ENCODE measurements around the gene SLC24A1. TPM values are rescaled to one million over a fixed set of nuclear protein-coding genes. Genes with fewer than 3 reads are reported as not detected.

The SLC24A1 gene
- total RNA-seq, 4 donors from 2014 or later: 3.6 to 5.0 (median 4.3) TPM

- Histone ChIP-seq H3K27me3 (no peaks in the 10 kb centered on the region), H3K4me1 (no peaks in the 10 kb centered on the region), H3K9me3 (no peaks in the 10 kb centered on the region), H3K4me3 (no peak overlapping the region), H3K36me3 (no peaks in the 10 kb centered on the region), H3K27ac (replicated peaks in 1 of 4) (no peak overlapping the region)
- TF ChIP-seq CTCF (IDR thresholded peaks at IDR 0.05) (no peak), EP300 (IDR thresholded peaks at IDR 0.05) (no peak), POLR2A (IDR thresholded peaks at IDR 0.05; ENCODE audit: low read depth) (no peak), POLR2AphosphoS5 (IDR thresholded peaks at IDR 0.05) (no peak)
- no peak for DNase-seq (ENCODE audit: extremely low spot score)
- 71% methylated on average over 4 of the region's 5 CpGs for WGBS
- intact Hi-C loops (cut with DNase I): no loop called here
Measured at GRCh38 chr15:65618560-65619109, 3.1 kb upstream of the SLC24A1 start.

GRCh38 chr15:65619626-65620290 is 2.0 kb upstream of the SLC24A1 start:
- H3K4me3 ChIP-seq: no peak overlapping the region
- no peaks in the 10 kb centered on the region for H3K27me3 ChIP-seq
- no peaks in the 10 kb centered on the region for H3K9me3 ChIP-seq
- DNase-seq (ENCODE audit: extremely low spot score): no peak
- intact Hi-C loops (cut with DNase I): no loop called here
- no peak overlapping the region for H3K27ac ChIP-seq (replicated peaks in 1 of 4)
- peaks cover 0 to 10% (median 8%) of the 10 kb centered on the region in 4 donors for H3K36me3 ChIP-seq
- no peaks in the 10 kb centered on the region for H3K4me1 ChIP-seq
- TF ChIP-seq CTCF (IDR thresholded peaks at IDR 0.05): no peak
- TF ChIP-seq POLR2AphosphoS5 (IDR thresholded peaks at IDR 0.05): no peak
- TF ChIP-seq EP300 (IDR thresholded peaks at IDR 0.05): no peak
- no peak for TF ChIP-seq POLR2A (IDR thresholded peaks at IDR 0.05; ENCODE audit: low read depth)
- 71% methylated on average over 5 of the region's 5 CpGs for WGBS

GRCh38 chr15:65620833-65621232 is 905 bp upstream of the SLC24A1 start:
- no peaks in the 10 kb centered on the region for H3K27me3 ChIP-seq
- H3K4me1 ChIP-seq: no peaks in the 10 kb centered on the region
- no peak overlapping the region for H3K27ac ChIP-seq (replicated peaks in 1 of 4)
- DNase-seq (ENCODE audit: extremely low spot score): no peak
- intact Hi-C loops (cut with DNase I): no loop called here
- no peaks in the 10 kb centered on the region for H3K9me3 ChIP-seq
- H3K4me3 ChIP-seq: no peak overlapping the region
- peaks cover 0 to 20% (median 16%) of the 10 kb centered on the region in 4 donors for H3K36me3 ChIP-seq
- no peak for TF ChIP-seq POLR2A (IDR thresholded peaks at IDR 0.05; ENCODE audit: low read depth)
- TF ChIP-seq POLR2AphosphoS5 (IDR thresholded peaks at IDR 0.05): no peak
- no peak for TF ChIP-seq CTCF (IDR thresholded peaks at IDR 0.05)
- 82% methylated on average over 2 of the region's 2 CpGs for WGBS

GRCh38 chr15:65623103-65623502 is 1.4 kb downstream of the SLC24A1 start:
- DNase-seq (ENCODE audit: extremely low spot score): no peak
- intact Hi-C loops (cut with DNase I): no loop called here
- H3K4me1 ChIP-seq: no peaks in the 10 kb centered on the region
- H3K27ac ChIP-seq (replicated peaks in 1 of 4): no peak overlapping the region
- no peaks in the 10 kb centered on the region for H3K27me3 ChIP-seq
- no peak overlapping the region for H3K4me3 ChIP-seq
- H3K9me3 ChIP-seq: no peaks in the 10 kb centered on the region
- TF ChIP-seq POLR2A (IDR thresholded peaks at IDR 0.05; ENCODE audit: low read depth): no peak
- no peak for TF ChIP-seq EP300 (IDR thresholded peaks at IDR 0.05)
- no peak for TF ChIP-seq CTCF (IDR thresholded peaks at IDR 0.05)
- TF ChIP-seq POLR2AphosphoS5 (IDR thresholded peaks at IDR 0.05): no peak
- peaks cover 0 to 27% (median 17%) of the 10 kb centered on the region in 4 donors for H3K36me3 ChIP-seq
